WI38 (cell line): ENCODE measurements around the gene TGFBR3.

Experiments used
- H3K4me3 ChIP-seq: 2 replicates; pipeline ENCODE4 v1.5.1; 2011; ENCODE audit warnings: low read depth, mild to moderate bottlenecking, control low read depth, low read length
- TF ChIP-seq, protein P1 (sequence below): IDR thresholded peaks from 2 replicates; pipeline ENCODE4 v1.5.1; 2012; ENCODE audit warnings: low read depth, mild to moderate bottlenecking, control low read depth, low read length

Gene TGFBR3

DNA sequence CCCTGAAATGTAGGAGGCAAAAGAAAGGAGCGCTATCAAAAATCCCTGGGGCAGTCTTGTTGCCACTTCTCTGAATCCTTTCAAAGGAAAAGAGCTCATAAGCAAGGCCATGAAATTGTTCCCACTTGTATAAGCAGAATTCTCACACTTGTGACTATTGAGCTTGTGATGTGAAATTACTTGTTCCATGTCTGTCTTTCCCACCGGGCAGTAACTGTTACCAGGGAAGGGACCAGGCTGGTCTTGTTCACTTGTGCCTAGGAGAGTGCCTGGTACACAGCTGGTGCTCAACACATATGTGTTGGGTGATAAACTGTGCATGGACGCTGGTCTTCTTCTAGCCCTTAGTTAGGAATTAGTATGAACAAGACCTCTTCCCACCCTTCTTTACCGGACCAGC is 234.7 kb downstream of the TGFBR3 start:
- TF ChIP-seq, protein P1, sequence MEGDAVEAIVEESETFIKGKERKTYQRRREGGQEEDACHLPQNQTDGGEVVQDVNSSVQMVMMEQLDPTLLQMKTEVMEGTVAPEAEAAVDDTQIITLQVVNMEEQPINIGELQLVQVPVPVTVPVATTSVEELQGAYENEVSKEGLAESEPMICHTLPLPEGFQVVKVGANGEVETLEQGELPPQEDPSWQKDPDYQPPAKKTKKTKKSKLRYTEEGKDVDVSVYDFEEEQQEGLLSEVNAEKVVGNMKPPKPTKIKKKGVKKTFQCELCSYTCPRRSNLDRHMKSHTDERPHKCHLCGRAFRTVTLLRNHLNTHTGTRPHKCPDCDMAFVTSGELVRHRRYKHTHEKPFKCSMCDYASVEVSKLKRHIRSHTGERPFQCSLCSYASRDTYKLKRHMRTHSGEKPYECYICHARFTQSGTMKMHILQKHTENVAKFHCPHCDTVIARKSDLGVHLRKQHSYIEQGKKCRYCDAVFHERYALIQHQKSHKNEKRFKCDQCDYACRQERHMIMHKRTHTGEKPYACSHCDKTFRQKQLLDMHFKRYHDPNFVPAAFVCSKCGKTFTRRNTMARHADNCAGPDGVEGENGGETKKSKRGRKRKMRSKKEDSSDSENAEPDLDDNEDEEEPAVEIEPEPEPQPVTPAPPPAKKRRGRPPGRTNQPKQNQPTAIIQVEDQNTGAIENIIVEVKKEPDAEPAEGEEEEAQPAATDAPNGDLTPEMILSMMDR: no peak
- no peak overlapping the region for H3K4me3 ChIP-seq

DNA sequence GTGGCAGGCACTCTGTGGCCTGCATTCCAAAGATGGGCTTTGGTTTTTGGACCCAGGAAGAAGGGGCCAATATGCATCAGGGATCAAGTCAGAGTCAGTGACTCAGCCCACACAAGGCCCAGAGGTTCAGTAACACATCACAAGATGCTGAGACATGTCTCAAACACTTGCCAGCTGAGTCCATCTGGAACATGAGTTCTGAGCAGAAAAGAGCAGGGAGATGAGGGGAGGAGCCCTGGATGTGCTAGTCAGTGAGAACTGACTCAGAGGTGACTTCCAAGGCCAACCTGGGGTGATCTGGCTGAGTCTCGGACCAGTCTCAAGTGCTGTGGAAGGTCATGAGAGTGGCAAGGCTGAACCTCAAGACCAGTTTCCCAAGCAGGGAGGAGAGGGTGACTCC is 235.2 kb downstream of the TGFBR3 start:
- no peak overlapping the region for H3K4me3 ChIP-seq
- TF ChIP-seq, protein P1: no peak

DNA sequence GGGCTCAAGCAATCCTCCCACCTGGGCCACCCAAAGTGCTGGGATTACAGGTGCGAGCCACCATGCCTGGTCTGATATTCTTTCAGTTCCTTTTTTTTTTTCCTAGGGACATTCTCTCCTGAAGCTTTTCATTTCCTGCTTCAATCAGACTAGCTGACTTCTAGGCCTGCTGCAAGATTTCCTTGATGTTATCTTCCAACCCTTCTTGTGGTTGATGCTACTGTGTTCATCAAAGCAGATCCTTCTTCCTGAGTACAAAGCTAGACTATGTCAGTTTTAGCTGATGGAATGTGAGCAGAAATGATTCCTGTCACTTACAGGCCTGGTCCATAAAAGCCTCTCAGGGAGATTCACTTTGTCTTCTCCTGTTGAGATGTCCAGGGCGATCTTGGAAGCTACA is 238.9 kb downstream of the TGFBR3 start:
- no peak overlapping the region for H3K4me3 ChIP-seq
- TF ChIP-seq, protein P1: no peak

DNA sequence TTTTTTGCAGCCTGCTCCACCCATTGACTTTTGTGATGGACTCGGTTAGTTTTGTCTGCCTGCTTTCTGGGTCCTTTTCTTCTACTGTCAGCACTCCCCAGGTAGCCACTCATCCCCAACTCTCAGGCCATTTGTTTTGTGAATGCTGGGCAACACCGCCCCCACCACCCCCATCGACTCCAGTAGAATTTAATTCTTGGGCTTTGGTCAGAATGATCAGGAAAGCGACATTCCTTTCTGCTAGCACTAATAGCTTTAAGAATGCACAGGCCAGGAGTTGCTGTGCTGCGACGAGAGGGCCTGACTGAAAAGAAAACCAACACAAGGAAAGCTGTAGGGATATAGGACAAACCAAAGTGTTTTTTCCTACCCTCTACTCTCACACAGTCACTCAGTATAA is 240.9 kb downstream of the TGFBR3 start:
- H3K4me3 ChIP-seq: no peak overlapping the region
- TF ChIP-seq, protein P1: no peak

- no peak overlapping the region for H3K4me3 ChIP-seq
- TF ChIP-seq, protein P1: no peak
Observed at GRCh38 chr1:91643431-91643830, 242.5 kb downstream of the TGFBR3 start.

DNA sequence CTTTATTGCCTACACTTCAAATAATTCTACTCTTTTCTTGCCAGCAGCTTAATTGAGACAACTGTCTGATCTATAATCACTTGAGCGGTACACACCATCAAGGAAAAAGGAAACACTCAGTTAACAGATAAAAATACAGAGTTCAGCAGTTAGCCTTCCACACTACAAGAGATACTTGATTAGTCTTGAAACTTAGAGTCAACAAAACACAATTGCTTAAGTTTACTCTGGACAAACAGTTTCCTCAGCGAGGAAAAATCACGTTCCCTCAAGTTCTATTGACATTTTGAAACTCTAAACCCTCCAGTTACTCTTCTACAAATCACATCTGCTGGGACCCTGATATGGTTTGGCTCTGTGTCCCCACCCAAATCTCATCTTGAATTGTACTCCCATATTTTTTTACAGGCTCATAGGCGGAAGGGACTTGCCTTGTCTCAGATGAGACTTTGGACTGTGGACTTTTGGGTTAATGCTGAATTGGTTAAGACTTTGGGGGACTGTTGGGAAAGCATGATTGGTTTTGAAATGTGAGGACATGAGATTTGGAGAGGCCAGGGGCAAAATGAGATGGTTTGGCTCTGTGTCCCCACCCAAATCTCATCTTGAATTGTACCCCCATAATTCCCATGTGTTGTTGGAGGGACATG is 244.9 kb downstream of the TGFBR3 start:
- no peak overlapping the region for H3K4me3 ChIP-seq
- TF ChIP-seq, protein P1: no peak

DNA sequence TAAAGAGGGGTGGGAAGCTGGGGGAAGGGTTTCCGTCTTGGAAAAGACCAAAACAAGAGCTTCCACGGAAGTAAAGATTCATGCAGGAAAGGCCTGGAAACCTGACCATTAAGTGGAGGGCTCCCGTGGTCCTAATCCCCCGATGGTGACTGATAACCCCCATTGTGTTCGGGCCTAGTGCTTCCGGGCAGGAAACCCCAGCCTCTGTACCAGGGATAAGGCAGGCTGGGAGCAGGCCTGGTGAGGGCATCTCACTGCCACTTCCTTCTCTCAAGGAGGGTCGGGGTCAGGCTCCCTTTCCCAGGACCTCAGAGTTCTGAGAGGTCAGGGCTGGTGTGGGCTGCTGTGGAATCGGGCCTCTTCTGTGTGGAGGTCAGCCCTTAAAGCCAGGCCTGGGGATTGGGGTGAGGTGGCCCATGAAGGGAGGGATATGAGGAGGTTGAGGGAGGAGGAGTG is 248.4 kb downstream of the TGFBR3 start:
- TF ChIP-seq, protein P1: no peak
- no peak overlapping the region for H3K4me3 ChIP-seq
